Colonic mucosa (tissue), 4 donors: Measurements from ENCODE around the gene PIK3R6. TPM values are rescaled to one million over a fixed set of nuclear protein-coding genes. Genes with fewer than 3 reads are reported as not detected.

Experiments
- DNase-seq: peaks from one replicate; pipeline ENCODE4 v3.0.0-alpha.2; 2020
- H3K27ac ChIP-seq: fragments of 200-600 bp; one replicate; pipeline ENCODE4 v1.8.0; 2021
- H3K27me3 ChIP-seq: fragments of 200-600 bp; one replicate; pipeline ENCODE4 v1.8.0; 2021
- H3K36me3 ChIP-seq: fragments of 200-600 bp; one replicate; pipeline ENCODE4 v1.8.0; 2021
- H3K4me1 ChIP-seq: fragments of 200-600 bp; one replicate; pipeline ENCODE4 v1.8.0; 2021; ENCODE audit warnings: mild to moderate bottlenecking
- H3K4me3 ChIP-seq: fragments of 200-600 bp; one replicate; pipeline ENCODE4 v1.8.0; 2021
- H3K9ac ChIP-seq, 2 donors: one replicate each; pipeline ENCODE4 v1.7.0; 2013; ENCODE audit warnings: control low read depth in 2 of 2, low read depth in 2 of 2, low read length in 2 of 2
- H3K9me3 ChIP-seq: fragments of 200-600 bp; one replicate; pipeline ENCODE4 v1.8.0; 2021
- intact Hi-C: fragments of 100-400 bp; cut with DNase I; formaldehyde crosslinking; loops from one replicate; pipeline ENCODE4 v1.14.1; 2022
- total RNA-seq, 2 donors: library from RNA; stranded (reverse); fragmentation: NEBNext Ultra II Directional in 1 of 2; extraction: Animal tissue kit (Norgen Biotek cat#: 25700) in 1 of 2; gene quantifications; one replicate each; pipeline ENCODE4 v1.2.1, GENCODE V29; 2021
- TF ChIP-seq, protein P1 (sequence below): fragments of 200-600 bp; IDR thresholded peaks from one replicate; pipeline ENCODE4 v1.8.0; 2022; ENCODE audit warnings: antibody characterized with exemption, mild to moderate bottlenecking
- donor health status: healthy.
- donor health status: DM: no; HTN: no; CAD: no.
- donor health status: DM: no; HTN: no; CAD: no.

The PIK3R6 gene
- total RNA-seq, 2 donors from 2014 or later: 0.61 to 0.96 TPM

DNA sequence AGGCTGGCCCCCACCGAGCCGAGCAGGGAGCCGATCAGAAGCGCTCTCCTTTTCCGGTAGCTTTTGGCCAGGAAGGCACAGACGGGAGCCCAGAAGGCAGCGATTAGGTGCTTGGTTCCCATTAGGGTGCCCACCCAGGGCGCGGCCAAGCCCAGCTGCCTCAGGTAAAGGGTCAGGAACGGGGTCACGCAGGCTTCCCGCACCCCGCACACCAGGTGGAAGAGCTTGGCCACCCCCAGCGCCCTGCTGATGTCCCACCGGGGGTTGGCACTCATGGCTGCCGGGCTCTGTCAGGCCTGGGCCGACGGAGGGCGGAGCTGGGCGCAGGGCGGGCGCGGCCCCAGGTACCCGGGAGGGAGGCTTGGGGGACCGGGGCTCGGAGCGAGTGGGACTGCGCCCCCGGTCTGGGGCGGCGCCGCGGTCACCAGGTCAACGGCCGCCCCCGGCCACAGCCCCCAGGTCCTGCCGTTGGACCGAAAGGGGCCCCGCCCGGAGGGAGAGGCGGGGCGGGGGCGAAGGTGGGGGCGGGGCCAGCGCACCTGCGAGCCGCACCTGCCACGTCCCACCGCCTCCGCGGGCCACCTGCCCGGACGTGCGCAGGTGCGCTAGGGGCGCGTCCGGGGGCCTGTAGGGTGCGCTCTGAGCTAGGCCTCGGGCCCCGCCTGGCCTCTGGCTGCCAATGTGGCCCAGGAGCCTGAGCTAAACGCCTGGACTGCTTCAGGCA, 68.5 kb downstream of the PIK3R6 start, which contains the start of gene MFSD6L:
MFSD6L (minus strand) TSS at position 520 of the 724 bp plus-strand sequence; CDS start at position 275, 245 bp downstream.
- H3K9ac ChIP-seq: peak within 1 kb of the TSS; percentile 46 to 53
- H3K9me3 ChIP-seq: no peaks in the 10 kb centered on the region
- no peaks in the 10 kb centered on the region for H3K27me3 ChIP-seq
- no peak within 1 kb of the TSS for H3K27ac ChIP-seq
- peak; percentile 80 for DNase-seq
- no peaks in the 10 kb centered on the region for H3K4me1 ChIP-seq
- TF ChIP-seq, protein P1, sequence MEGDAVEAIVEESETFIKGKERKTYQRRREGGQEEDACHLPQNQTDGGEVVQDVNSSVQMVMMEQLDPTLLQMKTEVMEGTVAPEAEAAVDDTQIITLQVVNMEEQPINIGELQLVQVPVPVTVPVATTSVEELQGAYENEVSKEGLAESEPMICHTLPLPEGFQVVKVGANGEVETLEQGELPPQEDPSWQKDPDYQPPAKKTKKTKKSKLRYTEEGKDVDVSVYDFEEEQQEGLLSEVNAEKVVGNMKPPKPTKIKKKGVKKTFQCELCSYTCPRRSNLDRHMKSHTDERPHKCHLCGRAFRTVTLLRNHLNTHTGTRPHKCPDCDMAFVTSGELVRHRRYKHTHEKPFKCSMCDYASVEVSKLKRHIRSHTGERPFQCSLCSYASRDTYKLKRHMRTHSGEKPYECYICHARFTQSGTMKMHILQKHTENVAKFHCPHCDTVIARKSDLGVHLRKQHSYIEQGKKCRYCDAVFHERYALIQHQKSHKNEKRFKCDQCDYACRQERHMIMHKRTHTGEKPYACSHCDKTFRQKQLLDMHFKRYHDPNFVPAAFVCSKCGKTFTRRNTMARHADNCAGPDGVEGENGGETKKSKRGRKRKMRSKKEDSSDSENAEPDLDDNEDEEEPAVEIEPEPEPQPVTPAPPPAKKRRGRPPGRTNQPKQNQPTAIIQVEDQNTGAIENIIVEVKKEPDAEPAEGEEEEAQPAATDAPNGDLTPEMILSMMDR: peak; percentile 33
- peak within 1 kb of the TSS; percentile 47 for H3K4me3 ChIP-seq
- no peaks in the 10 kb centered on the region for H3K36me3 ChIP-seq
- intact Hi-C loops: no loop called here

DNA sequence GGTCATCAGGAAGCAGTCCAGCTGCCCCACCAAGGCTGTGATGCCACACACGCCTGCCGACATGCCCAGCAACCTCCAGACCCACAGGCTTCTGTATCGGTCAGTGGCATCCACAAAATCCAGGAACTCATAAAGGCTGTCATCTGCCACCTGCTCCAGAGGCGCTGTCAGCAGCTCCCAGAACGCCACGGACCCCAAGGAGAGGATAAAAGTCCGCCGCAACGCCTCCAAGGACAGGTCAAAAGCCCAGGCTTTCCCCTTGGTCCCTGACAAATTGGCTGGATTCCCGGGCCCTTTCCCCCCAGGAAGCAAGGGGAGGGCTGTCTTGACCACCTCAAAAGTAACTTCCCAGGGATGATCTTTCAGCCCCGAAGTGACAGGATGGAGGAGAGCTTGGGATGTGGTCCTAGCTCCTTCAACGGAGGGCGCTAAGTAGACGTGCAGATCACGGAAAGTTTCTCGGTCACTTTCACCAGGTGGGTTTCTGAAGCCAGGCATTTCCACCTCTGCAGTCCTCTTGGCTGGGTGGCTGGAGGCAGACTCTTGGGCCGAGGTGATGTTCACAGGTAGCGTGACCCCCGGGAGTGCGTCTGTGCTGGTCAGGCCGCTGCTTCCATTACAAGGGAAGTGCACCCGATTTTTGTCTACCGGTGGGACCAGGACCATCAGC, 69.2 kb downstream of the PIK3R6 start:
- Histone ChIP-seq H3K4me3 (peak overlapping the region; percentile 47), H3K4me1 (no peaks in the 10 kb centered on the region), H3K9ac (peak overlapping the region; percentile 19 to 53), H3K27me3 (no peaks in the 10 kb centered on the region), H3K27ac (no peak overlapping the region), H3K9me3 (no peaks in the 10 kb centered on the region), H3K36me3 (no peaks in the 10 kb centered on the region)
- intact Hi-C loops: no loop called here
- peak; percentile 17 for DNase-seq
- TF ChIP-seq, protein P1: no peak

DNA sequence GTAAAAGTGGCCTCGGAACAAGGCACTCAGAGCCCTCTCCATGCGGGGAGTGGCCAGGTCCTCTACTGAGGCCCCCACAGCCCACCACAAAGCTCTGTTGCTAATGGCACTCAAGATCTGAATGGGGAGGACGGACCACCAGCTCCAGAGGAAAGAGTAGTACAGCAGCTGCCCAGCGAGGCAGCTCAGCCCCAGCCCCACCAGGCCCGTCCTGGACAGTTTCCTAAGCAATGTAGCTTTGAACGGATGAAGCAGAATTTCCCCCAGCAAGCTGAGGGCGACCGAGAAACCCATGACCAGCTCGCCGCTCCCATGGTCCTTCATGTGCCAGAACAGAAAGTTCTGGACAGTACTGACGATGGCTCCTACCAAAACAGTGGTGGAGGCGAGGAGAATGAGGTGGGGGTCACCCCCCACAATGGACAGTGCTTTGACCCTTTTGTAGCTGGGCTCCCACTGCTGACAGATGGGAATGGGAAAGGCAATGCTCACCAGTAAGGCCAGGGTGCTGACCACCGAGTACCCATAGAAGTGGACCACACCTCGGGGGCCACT, 69.8 kb downstream of the PIK3R6 start:
- Histone ChIP-seq H3K4me3 (no peak overlapping the region), H3K27ac (no peak overlapping the region)

DNA sequence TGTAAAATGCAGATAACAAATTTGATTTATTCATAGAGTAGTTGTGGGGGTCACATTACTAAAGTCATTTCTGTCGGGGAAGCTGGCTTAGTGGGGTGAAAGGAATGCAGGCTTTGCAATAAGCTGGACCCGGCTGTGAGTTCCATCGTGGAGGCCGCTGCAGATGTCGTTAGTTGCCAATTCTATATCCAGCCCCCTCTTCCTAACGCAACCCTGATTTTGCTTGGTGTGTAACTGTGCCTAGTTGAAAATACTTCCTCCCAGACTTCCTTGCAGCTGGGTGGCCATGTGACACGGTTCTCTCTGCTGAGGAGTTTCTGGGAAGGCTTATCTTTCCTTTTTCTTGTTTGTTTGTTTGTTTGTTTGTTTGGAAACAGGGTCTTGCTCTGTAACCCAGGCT, 72.8 kb downstream of the PIK3R6 start:
- no peak overlapping the region for H3K27ac ChIP-seq
- H3K9me3 ChIP-seq: no peaks in the 10 kb centered on the region
- no peaks in the 10 kb centered on the region for H3K36me3 ChIP-seq
- intact Hi-C loops: no loop called here
- no peak overlapping the region for H3K9ac ChIP-seq
- H3K4me3 ChIP-seq: no peak overlapping the region
- TF ChIP-seq, protein P1: no peak
- DNase-seq: no peak
- H3K27me3 ChIP-seq: no peaks in the 10 kb centered on the region
- H3K4me1 ChIP-seq: no peaks in the 10 kb centered on the region

More for the DNA sequence above, 69.8 kb downstream of the PIK3R6 start:
- H3K27me3 ChIP-seq: no peaks in the 10 kb centered on the region
- H3K9ac ChIP-seq: no peak overlapping the region
- TF ChIP-seq, protein P1: no peak
- intact Hi-C loops: no loop called here
- H3K36me3 ChIP-seq: no peaks in the 10 kb centered on the region
- no peak for DNase-seq
- H3K9me3 ChIP-seq: no peaks in the 10 kb centered on the region
- no peaks in the 10 kb centered on the region for H3K4me1 ChIP-seq

DNA sequence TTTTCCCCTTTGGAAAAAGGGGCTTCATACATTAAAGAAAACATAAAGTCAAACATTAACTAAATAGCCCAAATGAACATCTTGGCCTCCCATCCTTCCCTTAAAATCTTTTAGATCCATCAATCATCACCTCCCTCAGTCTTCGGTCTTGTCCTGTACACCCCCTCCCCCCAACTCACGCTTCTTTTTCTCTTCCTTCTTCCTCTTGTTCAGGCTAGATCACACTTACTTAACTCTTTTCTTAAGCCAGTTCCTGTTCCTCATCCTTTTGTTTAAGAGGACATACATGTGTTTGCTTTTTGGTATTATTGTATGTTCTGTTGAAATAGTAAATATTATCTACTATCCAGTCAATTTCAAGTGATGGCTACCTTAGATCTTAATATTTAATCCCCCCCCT, 73.8 kb downstream of the PIK3R6 start:
- Histone ChIP-seq H3K27ac (no peak overlapping the region), H3K9ac (no peak overlapping the region), H3K9me3 (no peaks in the 10 kb centered on the region), H3K36me3 (no peaks in the 10 kb centered on the region), H3K4me3 (no peak overlapping the region), H3K4me1 (no peaks in the 10 kb centered on the region), H3K27me3 (no peaks in the 10 kb centered on the region)
- intact Hi-C loops: no loop called here
- TF ChIP-seq, protein P1: no peak
- no peak for DNase-seq
